Fibroblast of lung (primary cell): ENCODE measurements around the gene CFAP74. TPM values are rescaled to one million over a fixed set of nuclear protein-coding genes. Genes with fewer than 3 reads are reported as not detected.

Source experiments
- DNase-seq, 2 donors: peaks; one replicate each; pipeline versions ENCODE4 v3.0.0 to v3.0.0-alpha.2; 2010; ENCODE audit warnings: low read depth in 2 of 2
- H2AFZ ChIP-seq: 2 replicates; pipeline ENCODE4 v1.5.1; 2012; ENCODE audit warnings: low read length, control low read depth, inconsistent platforms
- H3K27ac ChIP-seq: 2 replicates; pipeline ENCODE4 v1.5.1; 2011; ENCODE audit warnings: low read length, control low read depth; ENCODE audit not compliant: insufficient read depth
- H3K27me3 ChIP-seq: 2 replicates; pipeline ENCODE4 v1.5.1; 2011; ENCODE audit warnings: mild to moderate bottlenecking, low read length; ENCODE audit not compliant: control insufficient read depth, insufficient read depth
- H3K36me3 ChIP-seq: 2 replicates; pipeline ENCODE4 v1.5.1; 2011; ENCODE audit warnings: low read length; ENCODE audit not compliant: control insufficient read depth, insufficient read depth
- H3K4me1 ChIP-seq: 2 replicates; pipeline ENCODE4 v1.5.1; 2011; ENCODE audit warnings: low read length; ENCODE audit not compliant: control insufficient read depth, insufficient read depth; ENCODE audit errors: extremely low read depth
- H3K4me2 ChIP-seq: 2 replicates; pipeline ENCODE4 v1.5.1; 2011; ENCODE audit warnings: low read length, control low read depth; ENCODE audit not compliant: insufficient read depth; ENCODE audit errors: extremely low read depth
- H3K4me3 ChIP-seq, 4 experiments: fragments of 200-600 bp in 1 of 4; sonication (generic) in 1 of 4; replicated peaks in 1 of 4; 2 replicates each; pipeline ENCODE4 v1.5.1; 2011 to 2016; ENCODE audit warnings: low read length in 4 of 4, low read depth in 3 of 4, mild to moderate bottlenecking in 3 of 4, control low read depth in 2 of 4, inconsistent platforms in 1 of 4, mixed read lengths in 1 of 4; ENCODE audit not compliant: insufficient read depth in 1 of 4; ENCODE audit errors: control extremely low read depth in 1 of 4
- H3K79me2 ChIP-seq: 2 replicates; pipeline ENCODE4 v1.5.1; 2012; ENCODE audit warnings: mild to moderate bottlenecking, low read length, inconsistent platforms; ENCODE audit not compliant: control insufficient read depth, insufficient read depth
- H3K9ac ChIP-seq: 2 replicates; pipeline ENCODE4 v1.5.1; 2011; ENCODE audit warnings: mild to moderate bottlenecking, low read length, control low read depth; ENCODE audit not compliant: insufficient read depth
- H3K9me3 ChIP-seq: 2 replicates; pipeline ENCODE4 v1.5.1; 2012; ENCODE audit warnings: low read depth, low read length; ENCODE audit not compliant: control insufficient read depth, insufficient read depth
- H4K20me1 ChIP-seq: 2 replicates; pipeline ENCODE4 v1.5.1; 2011; ENCODE audit warnings: low read length; ENCODE audit not compliant: control insufficient read depth, insufficient read depth; ENCODE audit errors: extremely low read depth
- EZH2 ChIP-seq: IDR thresholded peaks from 2 replicates; pipeline ENCODE4 v1.5.1; 2012; ENCODE audit warnings: low read length, control low read depth, mild to moderate bottlenecking; ENCODE audit errors: missing control alignments
- polyA plus RNA-seq, 2 donors: library from polyadenylated mRNA; depleted of rRNA in 1 of 2; stranded (reverse) in 1 of 2; unstranded in 1 of 2; fragments of >200 nt; gene quantifications; 2 replicates each; pipeline ENCODE4 v1.2.1, GENCODE V29; 2011 to 2012; ENCODE audit warnings: missing spikeins in 1 of 2
- total RNA-seq: library from RNA; depleted of rRNA; stranded (reverse); fragments of >200 nt; gene quantifications from 2 replicates; pipeline ENCODE4 v1.2.1, GENCODE V29; 2014
- TF ChIP-seq, protein P1 (sequence below), 2 donors: IDR thresholded peaks in 1 of 2; conservative IDR thresholded peaks in 1 of 2; 1 replicate in 1 of 2; 2 replicates in 1 of 2; pipeline ENCODE4 v1.5.1; 2011 to 2012; ENCODE audit warnings: low read length in 2 of 2, control low read depth in 1 of 2, inconsistent platforms in 1 of 2, low read depth in 1 of 2, mild to moderate bottlenecking in 1 of 2

CFAP74 gene
- total and polyA plus RNA-seq, 2 donors (not counting 1 experiment from before 2014, with no cell fraction given): not detected

DNA sequence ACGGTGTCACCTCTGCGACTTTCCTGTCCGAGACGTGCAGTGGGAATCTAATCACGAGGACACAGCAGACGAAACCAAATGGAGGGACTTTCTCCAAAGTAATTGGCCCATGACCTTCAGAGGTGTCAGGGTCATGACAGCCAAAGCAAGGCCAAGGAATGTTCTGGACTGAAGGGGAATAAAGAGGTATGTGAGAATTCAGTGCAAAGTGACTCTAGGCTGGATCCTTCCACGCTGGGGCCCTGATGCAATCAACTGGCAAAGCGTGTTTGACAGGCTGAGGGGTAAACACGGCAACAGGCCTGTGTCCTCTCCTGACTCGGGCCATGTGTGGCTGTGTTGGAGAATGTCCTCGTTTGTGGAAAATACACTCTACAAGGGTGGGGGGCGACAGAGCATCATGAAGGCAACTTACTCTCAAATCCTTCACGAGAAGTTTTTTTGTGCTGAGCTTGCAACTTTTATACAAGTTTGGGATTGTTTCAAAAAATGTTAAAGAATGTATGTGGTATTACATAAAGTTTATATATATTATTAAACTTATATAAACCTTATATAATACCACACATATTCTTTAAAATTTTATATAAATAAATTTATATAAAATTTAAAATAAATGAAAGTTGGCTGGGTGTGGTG, 1.7 kb downstream of the CFAP74 start:
- Histone ChIP-seq H3K27ac (no peak overlapping the region), H3K4me3 (no peak overlapping the region), H3K9ac (no peak overlapping the region), H3K36me3 (no peaks in the 10 kb centered on the region), H2AFZ (no peak overlapping the region), H3K27me3 (peaks cover 16% of the 10 kb centered on the region), H3K4me2 (no peak overlapping the region), H3K9me3 (no peaks in the 10 kb centered on the region), H3K79me2 (no peaks in the 10 kb centered on the region), H3K4me1 (no peaks in the 10 kb centered on the region), H4K20me1 (no peaks in the 10 kb centered on the region)
- peak in 1 of 2 donors; percentile 37 for DNase-seq
- TF ChIP-seq, protein P1, sequence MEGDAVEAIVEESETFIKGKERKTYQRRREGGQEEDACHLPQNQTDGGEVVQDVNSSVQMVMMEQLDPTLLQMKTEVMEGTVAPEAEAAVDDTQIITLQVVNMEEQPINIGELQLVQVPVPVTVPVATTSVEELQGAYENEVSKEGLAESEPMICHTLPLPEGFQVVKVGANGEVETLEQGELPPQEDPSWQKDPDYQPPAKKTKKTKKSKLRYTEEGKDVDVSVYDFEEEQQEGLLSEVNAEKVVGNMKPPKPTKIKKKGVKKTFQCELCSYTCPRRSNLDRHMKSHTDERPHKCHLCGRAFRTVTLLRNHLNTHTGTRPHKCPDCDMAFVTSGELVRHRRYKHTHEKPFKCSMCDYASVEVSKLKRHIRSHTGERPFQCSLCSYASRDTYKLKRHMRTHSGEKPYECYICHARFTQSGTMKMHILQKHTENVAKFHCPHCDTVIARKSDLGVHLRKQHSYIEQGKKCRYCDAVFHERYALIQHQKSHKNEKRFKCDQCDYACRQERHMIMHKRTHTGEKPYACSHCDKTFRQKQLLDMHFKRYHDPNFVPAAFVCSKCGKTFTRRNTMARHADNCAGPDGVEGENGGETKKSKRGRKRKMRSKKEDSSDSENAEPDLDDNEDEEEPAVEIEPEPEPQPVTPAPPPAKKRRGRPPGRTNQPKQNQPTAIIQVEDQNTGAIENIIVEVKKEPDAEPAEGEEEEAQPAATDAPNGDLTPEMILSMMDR (conservative IDR thresholded peaks at IDR 0.05 in 1 of 2, IDR thresholded peaks at IDR 0.05 in 1 of 2; ENCODE audit: low read depth in 1 of 2, low read length in 2 of 2): no peak
- TF ChIP-seq EZH2: no peak

DNA sequence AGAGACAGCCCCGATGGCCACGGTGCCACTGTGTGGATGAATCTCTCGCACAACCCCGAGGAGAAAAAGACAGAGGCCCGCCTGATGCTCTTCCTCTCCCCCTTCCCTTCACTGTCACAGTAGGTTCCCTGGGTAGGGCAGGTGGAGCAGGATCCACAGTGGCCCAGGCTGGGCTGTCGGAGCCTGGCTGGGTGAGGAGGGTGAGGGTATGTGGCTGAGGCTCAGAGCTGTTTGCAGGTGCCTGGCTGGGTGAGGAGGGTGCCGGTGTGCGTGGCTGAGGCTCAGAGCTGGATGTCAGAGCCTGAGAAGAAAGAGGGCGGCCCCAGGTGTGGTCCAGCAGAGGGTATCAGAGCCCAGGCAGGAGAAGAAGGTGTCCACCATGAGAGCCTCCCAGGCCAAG, 2.7 kb downstream of the CFAP74 start:
- TF ChIP-seq, protein P1 (conservative IDR thresholded peaks at IDR 0.05 in 1 of 2, IDR thresholded peaks at IDR 0.05 in 1 of 2; ENCODE audit: low read depth in 1 of 2, low read length in 2 of 2): no peak
- no peak for TF ChIP-seq EZH2
- Histone ChIP-seq H4K20me1 (no peaks in the 10 kb centered on the region), H3K79me2 (no peaks in the 10 kb centered on the region), H3K9ac (no peak overlapping the region), H3K9me3 (no peaks in the 10 kb centered on the region), H2AFZ (no peak overlapping the region), H3K36me3 (no peaks in the 10 kb centered on the region), H3K4me1 (no peaks in the 10 kb centered on the region), H3K4me2 (no peak overlapping the region), H3K4me3 (no peak overlapping the region), H3K27ac (no peak overlapping the region), H3K27me3 (peaks cover 16% of the 10 kb centered on the region)
- DNase-seq: no peak

DNA sequence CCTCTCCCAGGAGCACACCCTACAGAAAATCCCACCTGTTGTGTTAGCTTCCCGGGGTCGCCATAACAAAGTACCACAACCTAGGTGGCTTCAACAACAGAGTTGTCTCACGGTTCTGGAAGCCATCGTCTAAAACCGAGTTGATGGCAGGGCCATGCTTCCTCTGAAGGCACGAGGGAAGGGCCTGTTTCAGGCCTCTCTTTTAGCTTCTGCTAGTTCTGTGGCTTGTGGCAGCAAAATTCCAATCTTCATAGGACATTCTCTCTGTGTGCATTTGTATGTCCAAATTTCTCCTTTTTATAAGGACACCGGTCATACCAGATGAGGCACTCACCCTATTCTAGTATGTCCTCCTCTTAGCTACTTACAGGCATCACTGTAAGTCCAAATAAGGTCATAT, 3.2 kb downstream of the CFAP74 start:
- Histone ChIP-seq H3K4me3 (no peak overlapping the region), H3K4me1 (no peaks in the 10 kb centered on the region), H3K9me3 (no peaks in the 10 kb centered on the region), H3K36me3 (no peaks in the 10 kb centered on the region), H3K27ac (no peak overlapping the region), H3K27me3 (peaks cover 16% of the 10 kb centered on the region), H3K79me2 (no peaks in the 10 kb centered on the region), H2AFZ (no peak overlapping the region), H3K9ac (no peak overlapping the region), H3K4me2 (no peak overlapping the region), H4K20me1 (no peaks in the 10 kb centered on the region)
- TF ChIP-seq EZH2: no peak
- TF ChIP-seq, protein P1 (conservative IDR thresholded peaks at IDR 0.05 in 1 of 2, IDR thresholded peaks at IDR 0.05 in 1 of 2; ENCODE audit: low read depth in 1 of 2, low read length in 2 of 2): no peak
- DNase-seq: no peak
